H1 (cell line): ENCODE measurements around the gene LTBP1.

Experiments
- CTCF ChIP-seq, 3 experiments: IDR thresholded peaks; 1 replicate in 2 of 3; 2 replicates in 1 of 3; pipeline versions ENCODE4 v1.5.1 to v1.6.1; 2011; ENCODE audit warnings: low read length in 3 of 3, mild to moderate bottlenecking in 3 of 3, inconsistent platforms in 2 of 3, low read depth in 1 of 3, moderate library complexity in 1 of 3; ENCODE audit not compliant: insufficient read depth in 1 of 3; ENCODE audit errors: control extremely low read depth in 1 of 3
- EGR1 ChIP-seq: IDR thresholded peaks from 2 replicates; pipeline ENCODE4 v1.6.1; 2011; ENCODE audit warnings: low read depth, low read length, borderline replicate concordance
- JUN ChIP-seq: IDR thresholded peaks from 2 replicates; pipeline ENCODE4 v1.6.1; 2011; ENCODE audit warnings: low read depth, mild to moderate bottlenecking, improper control_type of control experiment, low read length
- MAX ChIP-seq: IDR thresholded peaks from 2 replicates; pipeline ENCODE4 v1.6.1; 2012; ENCODE audit warnings: inconsistent platforms
- NRF1 ChIP-seq: IDR thresholded peaks from 2 replicates; pipeline ENCODE4 v1.6.1; 2011; ENCODE audit warnings: mild to moderate bottlenecking, low read depth, low read length, improper control_type of control experiment
- POLR2A ChIP-seq, 2 experiments: IDR thresholded peaks; 1 replicate in 1 of 2; 2 replicates in 1 of 2; pipeline ENCODE4 v1.6.1; 2011; ENCODE audit warnings: low read depth in 2 of 2, low read length in 2 of 2, mild to moderate bottlenecking in 2 of 2; ENCODE audit errors: control extremely low read depth in 1 of 2
- SIRT6 ChIP-seq: IDR thresholded peaks from one replicate; pipeline ENCODE4 v1.7.1; 2012; ENCODE audit warnings: low read length, inconsistent platforms

- TF ChIP-seq NRF1 (no peak), SIRT6 (no peak), EGR1 (no peak), POLR2A (IDR thresholded peaks at IDR 0.05; ENCODE audit: control extremely low read depth in 1 of 2, low read depth in 2 of 2, low read length in 2 of 2) (no peak), JUN (no peak), CTCF (IDR thresholded peaks at IDR 0.05; ENCODE audit: control extremely low read depth in 1 of 3, insufficient read depth in 1 of 3, low read depth in 1 of 3, low read length in 3 of 3) (no peak), MAX (no peak)
These were observed 92.0 kb downstream of the LTBP1 start for GRCh38 chr2:33038799-33039198.
